ENCODE measurements around the gene NACA.
"Not testable (repeated sequence)": the region's sequence is repeated elsewhere in the genome, so short reads cannot be mapped to it uniquely, and the experiment has no call there.

NACA gene

DNA sequence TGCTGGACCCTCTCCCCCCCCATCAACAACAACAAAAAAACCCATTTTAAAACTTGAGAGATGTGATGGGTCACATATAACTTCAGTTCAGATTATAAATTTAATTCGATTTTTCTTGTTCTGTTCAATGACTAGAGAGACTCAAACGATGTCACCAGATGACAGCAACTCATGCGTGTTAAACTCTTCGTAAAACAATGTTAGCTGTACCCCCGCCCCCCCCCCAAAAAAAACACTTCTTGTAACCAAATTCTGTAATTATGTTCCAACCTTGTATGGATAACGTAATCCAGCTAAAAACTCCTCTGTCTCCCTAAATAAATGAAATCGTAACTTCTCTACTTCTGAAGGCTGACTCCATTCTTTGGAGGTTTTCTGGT, 614 bp upstream of the NACA start:
- no peak for DNase-seq (ENCODE audit: low read depth in 2 of 2, low spot score in 1 of 2)

DNA sequence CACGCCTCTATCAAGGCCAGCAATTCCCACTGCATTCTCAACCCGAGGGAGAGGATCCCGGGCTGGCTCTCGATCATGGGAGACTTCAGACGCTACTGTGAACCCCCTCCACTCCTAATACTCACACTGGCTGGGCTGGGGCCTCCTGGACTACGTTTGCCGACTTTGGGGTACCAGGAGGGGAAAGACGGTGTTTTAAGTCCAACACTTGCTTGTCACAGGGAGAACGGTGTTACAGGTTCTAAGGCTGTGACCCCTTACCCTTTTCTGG, 463 bp downstream of the NACA start:
- DNase-seq (ENCODE audit: low read depth in 2 of 2, low spot score in 1 of 2), result no peak

DNA sequence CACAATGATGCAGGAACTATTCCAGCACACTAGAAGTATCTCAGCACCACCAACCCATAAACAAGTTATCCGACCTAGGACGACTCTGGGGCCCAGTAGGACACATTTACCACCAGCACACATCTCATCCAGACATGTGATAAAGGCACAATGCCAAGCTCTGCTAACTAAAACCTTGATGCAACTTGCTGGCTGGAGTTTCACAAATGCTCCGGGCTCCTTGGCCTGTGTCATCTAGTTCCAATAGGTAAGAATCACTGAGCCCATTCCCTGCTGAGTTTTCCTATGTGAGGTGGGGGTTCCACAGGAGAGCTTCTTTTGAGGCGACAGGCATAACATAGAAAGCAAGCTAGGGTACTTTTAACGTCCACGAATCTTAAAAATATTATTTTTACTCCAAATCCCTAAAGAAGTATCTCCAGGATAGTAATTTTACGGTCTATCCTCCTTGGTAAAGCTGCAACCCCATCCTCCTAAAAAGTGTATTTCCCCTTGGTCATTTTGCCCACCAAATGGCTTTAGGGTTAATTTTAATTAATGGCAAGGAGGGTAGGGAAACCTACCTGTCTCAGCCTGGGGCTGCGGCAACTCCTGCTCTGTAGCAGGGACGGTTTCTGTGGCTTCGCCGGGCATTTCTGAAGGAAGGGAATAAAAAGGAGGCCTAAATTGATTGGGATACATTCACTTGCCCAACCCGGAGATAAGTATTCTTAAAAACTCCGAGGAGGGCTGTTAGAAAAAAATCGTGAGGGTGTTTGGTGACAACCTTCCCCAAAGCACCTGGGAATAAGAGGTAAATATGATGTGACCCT, 1.0 kb downstream of the NACA start:
- no peak for DNase-seq (ENCODE audit: low read depth in 2 of 2, low spot score in 1 of 2)

DNA sequence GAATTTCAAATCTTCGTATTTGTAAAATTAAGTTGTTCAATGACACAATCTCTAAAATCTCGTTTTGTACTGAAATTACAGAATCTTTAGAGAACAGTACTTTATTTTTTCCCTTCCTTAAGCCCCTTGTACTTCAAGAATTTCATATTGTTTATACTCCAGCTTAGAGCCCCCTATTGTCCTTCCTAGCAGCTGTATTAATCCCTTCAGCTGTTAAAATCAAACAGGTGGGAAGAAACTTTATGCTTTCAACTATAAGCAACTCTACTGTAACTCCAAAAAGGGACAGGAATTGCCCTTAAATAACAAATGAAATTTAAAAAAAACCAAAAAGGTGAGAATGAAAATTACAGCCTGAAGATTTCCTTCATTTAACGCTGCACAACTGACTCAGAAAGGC, 1.7 kb downstream of the NACA start:
- no peak for DNase-seq (ENCODE audit: low read depth in 2 of 2, low spot score in 1 of 2)

- DNase-seq (ENCODE audit: low read depth in 2 of 2, low spot score in 1 of 2), result no peak
Measured at GRCh38 chr12:56722832-56723231, 2.3 kb downstream of the NACA start.

DNA sequence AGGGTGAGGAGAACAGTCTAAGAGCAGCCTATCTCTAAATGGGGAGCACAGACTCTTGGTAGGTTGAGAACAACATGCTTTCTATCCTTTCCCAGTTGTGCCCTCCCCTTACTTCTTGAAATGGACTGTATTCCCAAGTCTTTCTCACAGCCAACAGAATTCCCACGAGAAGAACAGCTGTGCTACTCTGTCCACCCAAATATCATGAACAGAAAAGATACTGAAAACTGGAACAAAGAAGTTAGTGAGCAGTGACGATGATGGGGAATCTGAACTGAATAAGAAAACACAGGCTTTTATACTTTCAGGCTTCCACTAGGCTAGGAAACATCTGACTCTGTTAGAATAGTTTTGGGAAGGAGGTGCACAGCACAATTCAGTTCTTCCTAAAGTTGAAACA, 3.4 kb downstream of the NACA start:
- no peak for DNase-seq (ENCODE audit: low read depth in 2 of 2, low spot score in 1 of 2)

GRCh38 chr12:56721216-56721615, 3.9 kb downstream of the NACA start:
- no peak for DNase-seq (ENCODE audit: low read depth in 2 of 2, low spot score in 1 of 2)

GRCh38 chr12:56720731-56721151, 4.4 kb downstream of the NACA start:
- DNase-seq (ENCODE audit: low read depth in 2 of 2, low spot score in 1 of 2), result no peak

DNA sequence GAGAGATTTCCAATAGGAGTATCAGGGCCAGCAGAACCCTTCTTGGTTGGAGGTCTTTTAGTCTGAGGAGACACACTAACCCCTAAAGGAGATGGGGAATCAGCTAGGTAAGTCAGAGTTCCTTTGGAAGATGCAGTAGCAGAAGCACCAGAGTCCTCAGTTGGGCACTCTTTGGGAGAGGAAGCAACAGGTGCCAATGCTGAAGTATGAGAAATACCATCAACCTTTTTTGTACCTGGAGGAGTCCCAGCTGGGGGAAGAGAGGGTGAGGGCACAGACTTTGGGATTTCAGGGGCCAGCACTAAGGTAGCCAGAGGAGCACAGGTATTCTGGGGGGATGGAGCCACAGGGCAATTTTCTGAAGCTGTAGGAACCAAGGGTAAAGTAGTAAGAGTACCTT, 6.0 kb downstream of the NACA start:
- DNase-seq (ENCODE audit: low read depth in 2 of 2, low spot score in 1 of 2), result no peak

- no peak for DNase-seq (ENCODE audit: low read depth in 2 of 2, low spot score in 1 of 2)
Measured at GRCh38 chr12:56718636-56719035, 6.5 kb downstream of the NACA start.

GRCh38 chr12:56718149-56718548, 7.0 kb downstream of the NACA start:
- DNase-seq (ENCODE audit: low read depth in 2 of 2, low spot score in 1 of 2), result no peak

GRCh38 chr12:56716933-56717880, 7.9 kb downstream of the NACA start:
- no peak for DNase-seq (ENCODE audit: low read depth in 2 of 2, low spot score in 1 of 2)

GRCh38 chr12:56716458-56716857, 8.6 kb downstream of the NACA start:
- DNase-seq (ENCODE audit: low read depth in 2 of 2, low spot score in 1 of 2), result no peak

- DNase-seq (ENCODE audit: low read depth in 2 of 2, low spot score in 1 of 2), result no peak
Measured at GRCh38 chr12:56715798-56716197, 9.3 kb downstream of the NACA start.

- DNase-seq (ENCODE audit: low read depth in 2 of 2, low spot score in 1 of 2), result no peak
Measured at GRCh38 chr12:56714431-56714929, 10.6 kb downstream of the NACA start.

DNA sequence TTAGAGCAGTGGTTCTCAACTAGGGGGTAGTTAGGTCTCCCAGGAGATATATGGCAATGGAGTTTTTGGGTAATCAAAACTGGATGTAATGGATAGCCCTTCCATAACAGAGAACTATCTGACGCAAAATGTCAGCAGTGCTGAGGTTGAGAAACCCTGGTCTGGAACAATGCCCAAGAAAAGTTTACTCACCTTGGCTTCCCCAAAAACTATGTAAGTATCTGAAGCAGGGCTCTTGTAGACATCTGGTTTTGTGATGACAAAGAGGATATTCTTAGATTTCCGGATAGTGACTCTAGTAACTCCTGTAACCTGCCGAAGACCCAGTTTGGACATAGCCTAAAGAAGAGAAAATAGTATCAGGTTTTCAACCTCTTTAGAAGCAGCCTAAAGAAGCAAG, 11.8 kb downstream of the NACA start:
- DNase-seq (ENCODE audit: low read depth in 2 of 2, low spot score in 1 of 2), result no peak

DNA sequence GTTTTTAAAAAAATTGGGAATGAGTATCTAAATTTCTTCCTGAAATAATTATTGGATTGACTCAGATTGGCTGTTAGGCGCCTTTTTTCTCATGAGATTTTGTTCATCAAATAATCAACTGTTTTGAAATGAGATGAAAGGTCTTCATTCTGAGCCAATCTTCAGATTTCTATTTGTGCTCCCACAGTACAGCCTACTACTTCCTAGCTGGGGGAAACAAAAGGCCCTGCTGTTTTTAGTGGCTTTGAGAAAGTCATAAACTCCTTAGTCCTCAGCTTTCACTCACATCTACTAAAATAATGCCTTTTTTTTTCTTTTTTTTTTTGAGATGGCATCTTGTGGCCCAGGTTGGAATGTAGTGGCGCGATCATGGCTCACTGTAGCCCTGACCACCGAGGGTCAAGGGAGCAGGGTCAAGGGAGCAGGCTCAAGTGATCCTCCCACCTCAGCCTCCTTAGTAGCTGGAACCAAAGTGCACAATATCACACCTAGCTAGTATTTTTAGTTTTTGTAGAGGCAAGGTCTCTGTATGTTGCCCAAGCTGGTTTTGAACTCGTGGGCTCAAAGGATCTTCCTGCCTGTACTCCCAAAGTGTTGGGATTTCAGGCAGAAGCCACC, 15.2 kb downstream of the NACA start:
- DNase-seq (ENCODE audit: low read depth in 2 of 2, low spot score in 1 of 2), result no peak

DNA sequence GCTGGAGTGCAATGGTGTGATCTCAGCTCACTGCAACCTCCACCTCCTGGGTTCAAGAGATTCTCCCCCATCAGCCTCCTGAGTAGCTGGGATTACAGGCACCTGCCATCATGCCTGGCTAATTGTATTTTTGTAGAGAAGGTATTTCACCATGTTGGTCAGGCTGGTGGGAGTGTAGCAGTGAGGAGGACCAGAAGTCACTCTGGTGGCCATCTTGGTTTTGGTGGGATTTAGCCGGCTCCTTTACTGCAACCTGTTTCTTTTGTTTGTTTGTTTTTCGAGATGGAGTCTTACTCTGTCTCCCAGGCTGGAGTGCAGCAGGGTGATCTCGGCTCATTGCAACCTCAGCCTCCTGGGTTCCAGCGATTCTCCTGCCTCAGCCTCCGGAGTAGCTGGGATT, 20.6 kb downstream of the NACA start:
- DNase-seq (ENCODE audit: low read depth in 2 of 2, low spot score in 1 of 2), result not testable (repeated sequence)

- DNase-seq (ENCODE audit: low read depth in 2 of 2, low spot score in 1 of 2), result no peak
Measured at GRCh38 chr12:56699020-56699661, 26.0 kb downstream of the NACA start.

DNA sequence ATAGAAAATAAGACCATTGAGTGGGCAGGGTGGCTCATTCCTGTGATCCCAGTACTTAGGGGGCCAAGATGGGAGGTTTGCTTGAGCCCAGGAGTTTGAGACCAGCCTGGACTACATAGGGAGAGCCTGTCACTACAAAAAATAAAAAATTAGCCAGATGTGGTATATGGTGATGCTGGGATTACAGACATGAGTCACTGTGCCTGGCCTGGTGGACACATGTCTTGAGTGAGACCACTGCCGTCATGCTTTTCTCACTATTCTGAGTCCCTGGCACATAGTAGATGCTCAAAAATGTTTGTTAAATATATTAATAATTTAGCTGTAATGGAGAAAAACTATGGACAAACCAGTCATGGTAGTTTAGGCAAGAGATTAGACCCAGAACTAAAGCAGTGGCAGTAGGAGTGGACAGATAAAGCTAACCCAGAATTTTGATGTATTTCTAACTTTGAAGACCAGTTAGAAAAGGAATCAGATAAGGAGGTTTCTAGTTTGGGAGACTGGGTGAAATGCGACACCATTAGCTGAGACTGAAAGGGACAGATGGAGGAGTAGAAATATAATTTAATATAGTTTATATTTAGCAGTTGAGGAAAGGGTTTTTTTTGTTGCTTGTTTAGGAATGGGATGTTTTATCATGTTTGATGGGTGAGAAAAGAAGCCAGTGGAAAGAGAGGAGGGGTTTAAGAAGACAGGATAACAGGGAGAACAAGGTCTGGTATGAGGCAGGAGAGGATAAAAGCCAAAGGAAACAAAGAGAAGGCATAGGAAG, 29.6 kb downstream of the NACA start:
- DNase-seq (ENCODE audit: low read depth in 2 of 2, low spot score in 1 of 2), result no peak

DNA sequence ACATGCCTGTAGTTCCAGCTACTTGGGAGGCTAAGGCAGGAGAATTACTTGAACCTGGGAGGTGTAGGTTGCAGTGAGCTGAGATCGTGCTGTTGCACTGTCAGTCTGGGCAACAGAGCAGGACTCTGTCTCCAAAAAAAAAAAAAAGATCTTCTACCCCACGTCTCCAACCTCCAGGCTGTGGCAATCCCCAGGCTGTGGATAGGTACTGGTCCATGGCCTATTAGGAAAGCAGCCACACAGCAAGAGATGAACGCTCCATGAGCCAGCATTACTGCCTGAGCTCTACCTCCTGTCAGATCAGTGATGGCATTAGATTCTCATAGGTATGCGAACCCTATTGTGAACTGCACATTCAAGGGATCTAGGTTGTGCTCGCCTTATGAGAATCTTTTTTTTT, 30.9 kb downstream of the NACA start:
- DNase-seq (ENCODE audit: low read depth in 2 of 2, low spot score in 1 of 2), result no peak

All from stimulated activated CD8-positive, alpha-beta memory T cell treated with anti-CD3 and anti-CD28 coated beads, Interleukin-4, amount 100 ng/mL, for 1 hour (primary cell).